Measurements from ENCODE around the gene DMTF1.

GRCh38 chr7:87199700-87200450 is 47.6 kb downstream of the DMTF1 start:
- TF ChIP-seq CTCF (IDR thresholded peaks at IDR 0.05) = no peak
- no peak for TF ChIP-seq EZH2 (IDR thresholded peaks at IDR 0.05; ENCODE audit: borderline replicate concordance, insufficient read depth, low read depth, low read length, poor library complexity, severe bottlenecking)
